Calu3 (cell line): Measurements from ENCODE around the gene CACNA1F. TPM values are rescaled to one million over a fixed set of nuclear protein-coding genes. Genes with fewer than 3 reads are reported as not detected.

Experiments used
- BruUV-seq: library from RNA; stranded (reverse); fragments of 400-500 nt; replicated peaks from 2 replicates; lab custom pipeline; 2021; lab: Mats Ljungman, UMichigan
- CTCF ChIA-PET: fragments of 300-600 bp; sonication (Branson Sonifier 250); formaldehyde crosslinking; loops from one replicate; lab custom pipeline; 2022; ENCODE audit warnings: antibody characterized with exemption; lab: Charles Lee
- DNase-seq: peaks from one replicate; pipeline ENCODE4 v3.0.0; 2022
- H3K27ac Mint-ChIP-seq: one replicate; pipeline ENCODE4 v1.8.0; 2022; ENCODE audit warnings: mixed read lengths; ENCODE audit not compliant: unreplicated experiment
- H3K27me3 Mint-ChIP-seq: one replicate; pipeline ENCODE4 v1.8.0; 2022; ENCODE audit warnings: mixed read lengths; ENCODE audit not compliant: unreplicated experiment
- H3K36me3 Mint-ChIP-seq: one replicate; pipeline ENCODE4 v1.8.0; 2022; ENCODE audit warnings: mild to moderate bottlenecking, moderate library complexity, mixed read lengths; ENCODE audit not compliant: insufficient read depth, unreplicated experiment
- H3K4me1 Mint-ChIP-seq: one replicate; pipeline ENCODE4 v1.8.0; 2022; ENCODE audit warnings: mild to moderate bottlenecking, low read depth, mixed read lengths; ENCODE audit not compliant: unreplicated experiment
- H3K4me3 Mint-ChIP-seq: one replicate; pipeline ENCODE4 v1.8.0; 2022; ENCODE audit warnings: mild to moderate bottlenecking, low read depth, moderate library complexity, mixed read lengths; ENCODE audit not compliant: unreplicated experiment
- H3K9me3 Mint-ChIP-seq: one replicate; pipeline ENCODE4 v1.8.0; 2022; ENCODE audit warnings: low read depth, mixed read lengths; ENCODE audit not compliant: unreplicated experiment
- intact Hi-C: fragments of 100-400 bp; cut with micrococcal nuclease; formaldehyde crosslinking; loops from one replicate; pipeline ENCODE4 v1.10.0; 2022; ENCODE audit not compliant: unreplicated experiment
- total RNA-seq: library from RNA; stranded (reverse); gene quantifications from 2 replicates; pipeline ENCODE4 v1.2.3, GENCODE V29; 2022
- TF ChIP-seq, protein P1 (sequence below): fragments of 200-600 bp; IDR thresholded peaks from one replicate; pipeline ENCODE4 v1.8.0; 2022; ENCODE audit warnings: antibody characterized with exemption; ENCODE audit not compliant: unreplicated experiment

CACNA1F gene
- total RNA-seq, 1 experiment from 2014 or later = not detected

DNA sequence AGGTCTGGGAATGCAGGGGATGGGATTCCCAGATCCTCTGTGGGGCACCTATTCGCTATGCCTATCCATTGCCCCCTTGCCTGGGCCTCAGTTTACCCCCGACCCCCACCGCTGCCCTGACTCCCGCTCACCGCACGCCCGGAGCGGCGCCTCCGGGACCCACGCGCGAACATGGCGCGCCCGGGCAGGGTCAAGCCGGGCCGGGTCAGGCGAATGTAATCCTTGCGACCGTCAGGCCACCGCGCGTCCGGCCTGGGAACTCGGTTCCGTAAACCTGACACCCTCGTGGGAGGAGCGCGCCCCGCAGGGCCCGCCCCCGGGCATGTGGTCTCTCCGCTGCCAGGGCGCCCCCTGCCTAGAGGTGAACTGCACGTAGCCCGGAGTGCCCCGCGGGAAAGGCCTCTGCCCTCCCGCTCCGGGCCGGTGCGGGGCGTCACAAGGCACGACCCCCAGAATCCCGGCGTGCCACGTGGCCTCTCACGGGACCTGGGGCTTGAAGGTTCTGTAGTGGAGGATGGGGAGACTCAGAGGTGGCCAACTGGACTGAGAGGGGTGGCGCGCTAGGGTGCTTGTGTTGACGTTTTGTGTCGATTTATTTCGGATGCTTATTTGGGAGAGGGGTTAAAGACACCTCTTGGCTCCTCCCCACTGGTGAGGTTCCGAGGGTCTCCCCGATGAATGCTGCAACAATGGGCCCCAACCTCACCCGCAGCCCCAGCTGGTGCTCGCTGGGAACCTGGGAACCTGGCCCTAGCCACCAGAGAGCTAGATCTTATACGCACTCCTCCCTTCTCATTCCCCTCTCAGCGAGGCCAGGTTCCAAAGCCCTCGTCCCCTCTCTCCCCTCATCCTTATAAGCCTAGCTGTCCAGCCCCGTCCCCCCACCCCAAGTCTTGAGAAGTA lies 46.8 kb downstream of the CACNA1F start, which contains the start of gene PRICKLE3:
TSS of gene PRICKLE3 (minus strand) at position 249 of the 903 bp plus-strand sequence. CDS start at position 173, 76 bp downstream.
- H3K4me1 Mint-ChIP-seq = peaks cover 38% of the 10 kb centered on the region
- H3K4me3 Mint-ChIP-seq = peak within 1 kb of the TSS; percentile 86
- H3K27me3 Mint-ChIP-seq = peaks cover 6% of the 10 kb centered on the region
- DNase-seq = peak; percentile 87
- no TSS peak for BruUV-seq
- peaks cover 61% of the 10 kb centered on the region for H3K36me3 Mint-ChIP-seq
- intact Hi-C loops = no loop called here
- H3K9me3 Mint-ChIP-seq = no peaks in the 10 kb centered on the region
- CTCF ChIA-PET = no interaction called here
- TF ChIP-seq, protein P1, sequence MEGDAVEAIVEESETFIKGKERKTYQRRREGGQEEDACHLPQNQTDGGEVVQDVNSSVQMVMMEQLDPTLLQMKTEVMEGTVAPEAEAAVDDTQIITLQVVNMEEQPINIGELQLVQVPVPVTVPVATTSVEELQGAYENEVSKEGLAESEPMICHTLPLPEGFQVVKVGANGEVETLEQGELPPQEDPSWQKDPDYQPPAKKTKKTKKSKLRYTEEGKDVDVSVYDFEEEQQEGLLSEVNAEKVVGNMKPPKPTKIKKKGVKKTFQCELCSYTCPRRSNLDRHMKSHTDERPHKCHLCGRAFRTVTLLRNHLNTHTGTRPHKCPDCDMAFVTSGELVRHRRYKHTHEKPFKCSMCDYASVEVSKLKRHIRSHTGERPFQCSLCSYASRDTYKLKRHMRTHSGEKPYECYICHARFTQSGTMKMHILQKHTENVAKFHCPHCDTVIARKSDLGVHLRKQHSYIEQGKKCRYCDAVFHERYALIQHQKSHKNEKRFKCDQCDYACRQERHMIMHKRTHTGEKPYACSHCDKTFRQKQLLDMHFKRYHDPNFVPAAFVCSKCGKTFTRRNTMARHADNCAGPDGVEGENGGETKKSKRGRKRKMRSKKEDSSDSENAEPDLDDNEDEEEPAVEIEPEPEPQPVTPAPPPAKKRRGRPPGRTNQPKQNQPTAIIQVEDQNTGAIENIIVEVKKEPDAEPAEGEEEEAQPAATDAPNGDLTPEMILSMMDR = no peak
- peak within 1 kb of the TSS; percentile 77 for H3K27ac Mint-ChIP-seq

DNA sequence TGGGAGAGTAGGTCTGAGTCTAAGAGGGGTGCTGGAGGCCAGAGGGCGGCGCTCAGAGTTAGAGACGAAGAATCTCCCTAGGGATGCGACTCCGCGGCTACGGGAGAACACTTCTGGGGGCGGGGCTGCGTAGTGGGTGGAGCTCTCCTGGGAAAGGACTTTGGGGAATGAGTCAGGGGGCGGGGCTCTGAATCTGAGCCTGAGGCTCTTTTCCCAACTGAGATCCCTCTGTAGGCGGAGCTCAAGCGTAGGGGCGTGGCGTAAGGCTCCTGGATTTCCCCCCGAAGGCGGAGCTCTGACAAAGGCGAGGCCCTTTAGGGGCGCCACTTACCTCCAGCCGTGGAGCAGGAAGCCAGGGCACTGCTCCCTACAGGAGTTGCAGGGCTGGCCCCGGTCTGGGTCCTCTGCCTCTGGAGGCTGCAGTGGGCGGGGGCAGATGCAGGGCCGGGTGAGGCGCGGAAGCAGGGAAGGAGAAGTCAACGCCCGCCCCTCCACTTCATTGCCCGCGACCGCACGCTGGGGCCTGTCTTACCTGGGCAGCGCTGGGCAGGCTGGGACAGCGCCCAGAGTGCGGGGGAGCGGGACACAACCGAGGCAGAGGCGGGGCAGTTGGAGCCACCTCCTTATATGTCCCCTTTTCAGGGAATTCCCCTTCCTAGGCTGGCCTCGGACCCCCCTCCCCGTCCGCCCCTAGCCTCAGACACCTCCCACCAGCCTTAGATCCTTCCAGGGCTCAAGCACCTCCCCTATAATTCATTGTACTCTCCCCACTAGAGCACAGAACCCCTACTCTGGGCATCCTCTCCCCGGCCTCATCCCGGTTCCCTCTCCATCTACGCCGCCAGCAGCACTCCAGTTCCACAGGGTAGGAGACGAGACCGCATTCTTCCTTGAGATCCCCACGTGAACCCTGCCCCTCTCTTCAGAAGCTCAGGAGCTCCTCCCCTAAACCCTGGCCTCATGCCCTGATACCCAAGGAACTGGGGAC lies 48.6 kb downstream of the CACNA1F start:
- Mint-ChIP-seq H3K9me3 (no peaks in the 10 kb centered on the region), H3K27ac (peak overlapping the region; percentile 77), H3K4me1 (peaks cover 20% of the 10 kb centered on the region), H3K27me3 (no peaks in the 10 kb centered on the region), H3K36me3 (peaks cover 55% of the 10 kb centered on the region), H3K4me3 (peak overlapping the region; percentile 86)
- TF ChIP-seq, protein P1 = no peak
- CTCF ChIA-PET = interaction anchor here (1.0 to 1.8 kb wide), 2 partner anchors 18 to 29 kb away, joined by 4 to 11 read pairs; no protein-coding TSS in a partner anchor
- no TSS peak for BruUV-seq
- intact Hi-C loops = no loop called here
- DNase-seq = peak; percentile 93

DNA sequence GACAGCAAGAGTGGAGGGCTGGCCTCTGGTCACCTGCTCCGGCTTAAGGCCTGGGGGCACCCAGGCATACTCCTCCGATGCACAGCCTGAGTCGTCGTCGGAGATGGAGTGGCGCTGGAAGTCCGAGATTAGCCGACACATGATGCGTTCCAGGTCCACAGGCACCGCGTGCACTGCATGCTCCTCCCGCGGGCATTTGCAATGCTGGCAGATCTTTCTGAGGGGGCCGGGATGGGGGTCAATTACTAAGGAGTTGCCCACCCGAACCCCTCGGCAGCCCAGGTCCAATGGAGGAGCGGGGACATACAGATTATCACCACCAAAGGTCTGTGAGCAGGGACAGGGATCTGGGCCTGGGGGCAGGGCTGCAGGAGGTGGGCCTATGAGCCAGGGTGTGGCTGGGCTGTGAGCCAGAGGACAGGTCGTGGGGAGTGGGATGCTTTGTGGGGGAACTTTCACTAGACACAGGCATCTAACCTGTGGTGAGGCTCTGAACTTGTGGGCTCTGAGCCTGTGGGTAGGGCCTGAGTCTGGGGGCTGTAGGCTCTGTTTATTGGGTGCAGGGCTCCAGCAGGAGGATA lies 49.3 kb downstream of the CACNA1F start:
- H3K4me1 Mint-ChIP-seq = peaks cover 16% of the 10 kb centered on the region

More for the DNA sequence above, 49.3 kb downstream of the CACNA1F start:
- no peak for DNase-seq
- peak overlapping the region; percentile 77 for H3K27ac Mint-ChIP-seq
- BruUV-seq = no TSS peak
- H3K27me3 Mint-ChIP-seq = no peaks in the 10 kb centered on the region
- peaks cover 58% of the 10 kb centered on the region for H3K36me3 Mint-ChIP-seq
- TF ChIP-seq, protein P1 = no peak
- H3K9me3 Mint-ChIP-seq = no peaks in the 10 kb centered on the region
- CTCF ChIA-PET = interaction anchor here (1.0 to 1.8 kb wide), 2 partner anchors 17 to 28 kb away, joined by 4 to 11 read pairs; no protein-coding TSS in a partner anchor
- peak overlapping the region; percentile 86 for H3K4me3 Mint-ChIP-seq
- intact Hi-C loops = no loop called here
